NB4 (cell line): ENCODE results near the gene SRRM2.

Experiments used
- MYC ChIP-seq: IDR thresholded peaks from 2 replicates; pipeline ENCODE4 v1.6.1; 2011; ENCODE audit warnings: low read depth, low read length
- POLR2A ChIP-seq: IDR thresholded peaks from 2 replicates; pipeline ENCODE4 v1.6.1; 2011; ENCODE audit warnings: mild to moderate bottlenecking; ENCODE audit not compliant: insufficient read length; ENCODE audit errors: extremely low read depth
- TF ChIP-seq, protein P1 (sequence below): IDR thresholded peaks from one replicate; pipeline ENCODE4 v1.5.1; 2012; ENCODE audit warnings: low read depth, low read length
- TF ChIP-seq, protein P2 (sequence below): IDR thresholded peaks from 2 replicates; pipeline ENCODE4 v1.6.1; 2011; ENCODE audit warnings: low read depth, low read length

- TF ChIP-seq, protein P1, sequence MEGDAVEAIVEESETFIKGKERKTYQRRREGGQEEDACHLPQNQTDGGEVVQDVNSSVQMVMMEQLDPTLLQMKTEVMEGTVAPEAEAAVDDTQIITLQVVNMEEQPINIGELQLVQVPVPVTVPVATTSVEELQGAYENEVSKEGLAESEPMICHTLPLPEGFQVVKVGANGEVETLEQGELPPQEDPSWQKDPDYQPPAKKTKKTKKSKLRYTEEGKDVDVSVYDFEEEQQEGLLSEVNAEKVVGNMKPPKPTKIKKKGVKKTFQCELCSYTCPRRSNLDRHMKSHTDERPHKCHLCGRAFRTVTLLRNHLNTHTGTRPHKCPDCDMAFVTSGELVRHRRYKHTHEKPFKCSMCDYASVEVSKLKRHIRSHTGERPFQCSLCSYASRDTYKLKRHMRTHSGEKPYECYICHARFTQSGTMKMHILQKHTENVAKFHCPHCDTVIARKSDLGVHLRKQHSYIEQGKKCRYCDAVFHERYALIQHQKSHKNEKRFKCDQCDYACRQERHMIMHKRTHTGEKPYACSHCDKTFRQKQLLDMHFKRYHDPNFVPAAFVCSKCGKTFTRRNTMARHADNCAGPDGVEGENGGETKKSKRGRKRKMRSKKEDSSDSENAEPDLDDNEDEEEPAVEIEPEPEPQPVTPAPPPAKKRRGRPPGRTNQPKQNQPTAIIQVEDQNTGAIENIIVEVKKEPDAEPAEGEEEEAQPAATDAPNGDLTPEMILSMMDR = no peak
- TF ChIP-seq POLR2A (no peak), MYC (no peak)
- TF ChIP-seq, protein P2, sequence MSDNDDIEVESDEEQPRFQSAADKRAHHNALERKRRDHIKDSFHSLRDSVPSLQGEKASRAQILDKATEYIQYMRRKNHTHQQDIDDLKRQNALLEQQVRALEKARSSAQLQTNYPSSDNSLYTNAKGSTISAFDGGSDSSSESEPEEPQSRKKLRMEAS = no peak
These were observed 15.5 kb downstream of the SRRM2 start for GRCh38 chr16:2767891-2768290.
